HG02884 (cell line): ENCODE measurements around the gene RFT1.

Source experiments
- ATAC-seq: cut with Tn5 transposase; IDR thresholded peaks from one replicate; pipeline ENCODE4 v1.9.1; 2021; ENCODE audit warnings: mild to moderate bottlenecking, moderate library complexity; ENCODE audit not compliant: unreplicated experiment

RFT1 gene

DNA sequence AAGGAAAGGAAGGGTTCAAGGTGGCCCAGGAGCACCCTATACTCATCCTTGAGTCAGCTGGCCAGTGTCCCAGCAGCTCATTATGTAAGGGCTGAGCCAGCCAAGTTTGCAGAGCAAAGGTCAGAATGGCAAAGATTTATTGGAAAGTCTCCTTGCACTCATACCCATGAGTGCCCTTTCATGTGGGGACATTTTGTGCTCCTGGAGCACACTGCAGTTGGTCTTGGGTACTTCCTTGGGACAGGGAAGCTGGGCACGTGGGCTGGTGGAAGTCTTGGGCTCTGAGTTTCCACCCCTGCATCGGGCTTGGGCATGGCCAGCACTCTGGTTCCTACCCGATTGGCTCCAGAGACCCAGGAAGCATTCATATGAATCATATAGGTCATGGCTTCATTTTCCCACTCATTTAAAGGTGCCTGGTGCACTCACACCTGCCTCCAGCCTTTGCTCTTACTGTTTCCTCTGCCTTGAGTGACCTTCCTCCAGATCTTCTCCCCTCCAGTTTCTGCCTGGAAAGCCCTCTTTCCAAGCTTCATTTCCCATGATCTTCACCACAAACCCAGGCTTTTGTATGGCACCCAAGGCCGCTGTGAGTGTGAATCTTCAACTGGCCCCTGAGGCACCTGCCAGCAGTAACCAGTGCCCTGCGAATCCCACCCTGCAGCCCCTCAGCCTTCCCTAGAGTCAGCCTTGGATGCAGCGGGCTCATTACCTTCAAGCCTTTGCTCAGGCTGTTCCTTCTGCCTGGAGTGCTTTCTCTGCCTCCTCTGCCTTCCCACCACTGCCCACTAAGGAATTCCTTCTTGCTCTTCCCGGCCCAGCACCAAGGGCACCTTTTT is 20.2 kb upstream of the RFT1 start:
- no peak for ATAC-seq

DNA sequence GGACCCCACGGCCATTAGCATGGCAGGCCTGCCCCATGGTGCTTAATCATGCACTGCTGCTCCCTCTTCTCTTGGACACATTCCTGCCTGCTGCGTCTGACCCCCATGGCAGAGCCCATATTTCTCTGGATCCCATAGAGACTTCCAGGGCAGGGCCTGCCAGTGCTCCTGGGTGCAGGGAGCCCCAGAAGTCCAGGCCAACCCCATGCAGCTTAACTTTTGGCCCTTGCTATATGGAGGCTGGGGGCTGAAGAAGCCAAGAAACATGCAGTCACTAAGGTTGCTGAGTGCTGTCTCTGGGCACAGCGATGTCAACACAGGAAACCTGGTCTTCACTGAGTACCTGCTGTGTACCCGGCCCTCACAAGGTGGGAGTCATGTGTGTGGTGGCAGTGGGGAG is 19.5 kb upstream of the RFT1 start:
- no peak for ATAC-seq

DNA sequence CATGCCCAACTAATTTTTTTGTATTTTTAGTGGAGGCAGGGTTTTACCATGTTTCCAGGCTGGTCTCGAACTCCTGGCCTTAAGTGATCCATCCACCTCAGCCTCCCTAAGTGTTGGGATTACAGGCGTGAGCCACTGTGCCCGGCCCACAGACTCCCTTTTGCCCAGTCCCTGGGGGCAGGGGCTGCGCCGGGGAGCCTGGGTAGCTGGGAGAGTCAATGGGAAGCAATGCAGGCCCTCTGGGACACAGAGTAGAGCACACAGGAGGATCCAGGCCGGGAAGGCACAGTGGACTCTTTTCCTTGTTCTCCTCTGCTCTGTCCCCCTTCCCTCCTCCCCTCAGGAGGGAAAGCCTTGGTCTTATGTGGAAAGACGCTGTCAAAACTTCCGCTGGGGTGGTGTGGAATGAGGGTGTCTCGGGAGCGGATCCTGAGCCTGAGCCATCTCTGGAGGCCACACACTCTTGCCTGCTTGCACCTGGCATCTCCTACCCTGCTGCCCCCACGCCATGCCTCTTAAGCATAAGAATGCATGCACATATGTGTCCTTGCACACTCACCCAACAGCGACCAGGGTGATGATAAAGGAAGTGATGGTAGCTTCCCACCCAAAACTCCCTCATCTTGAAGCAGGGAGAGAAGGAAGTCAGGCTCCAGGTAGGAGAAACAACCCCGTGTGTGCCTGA is 18.9 kb upstream of the RFT1 start:
- ATAC-seq: no peak

DNA sequence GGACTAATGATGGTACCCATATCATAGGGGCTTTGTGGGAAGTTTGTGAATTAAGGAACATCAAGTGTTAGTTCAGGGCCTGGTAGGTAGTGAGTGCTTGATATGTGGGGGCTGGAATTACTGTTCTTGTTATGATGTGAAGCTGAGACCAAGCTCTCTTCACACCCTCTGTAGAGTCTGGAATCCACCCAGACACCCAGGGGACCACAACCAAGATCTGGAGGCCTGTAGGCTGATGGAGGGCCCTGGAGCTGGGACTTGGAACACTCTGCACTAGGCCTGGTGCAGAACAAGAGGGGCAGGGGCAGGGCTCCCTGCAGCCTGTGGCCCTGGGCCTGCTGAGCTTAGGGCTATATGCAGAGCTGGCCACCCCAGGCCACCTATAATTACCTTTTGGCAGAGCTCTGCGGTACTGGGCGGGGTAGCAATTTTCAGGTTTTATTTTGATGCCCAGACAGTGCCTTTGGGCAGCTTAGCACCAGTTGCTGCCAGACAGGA is 17.7 kb upstream of the RFT1 start:
- no peak for ATAC-seq

DNA sequence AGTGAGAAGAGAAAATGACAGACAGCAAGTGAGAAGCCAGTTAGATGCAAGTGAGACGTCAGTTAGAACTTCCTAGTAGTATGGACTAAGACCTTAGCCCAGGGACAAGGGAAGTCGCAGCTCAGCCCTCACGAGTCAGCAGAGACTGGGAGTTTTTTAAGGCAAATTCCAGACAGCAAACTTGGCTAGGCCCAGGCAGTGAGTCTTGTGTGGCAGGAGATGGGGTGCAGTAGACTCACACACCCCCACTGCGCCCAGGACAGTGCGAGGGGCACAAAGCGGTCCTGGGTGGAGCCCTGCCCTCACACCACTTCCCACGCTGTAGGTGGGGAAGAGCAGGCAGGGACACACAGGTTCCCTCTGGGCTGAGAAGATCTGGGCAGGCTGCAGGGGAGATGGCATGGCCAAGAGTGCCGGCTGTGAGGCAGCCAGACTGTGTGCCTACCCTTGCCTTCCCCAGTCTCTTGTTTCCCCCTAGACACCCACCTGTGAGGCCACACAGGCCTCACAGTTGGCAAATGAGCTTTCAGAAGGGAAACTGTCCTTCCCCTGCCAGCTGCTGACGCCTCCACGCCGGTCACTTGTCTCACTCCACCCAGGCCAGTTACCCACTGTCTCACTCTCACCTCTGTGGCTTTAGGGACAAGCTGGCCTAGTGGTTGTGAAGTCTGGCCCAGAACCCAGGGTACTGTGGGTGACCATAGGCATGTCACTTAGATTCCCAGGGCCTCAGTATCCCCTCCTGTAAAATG is 17.1 kb upstream of the RFT1 start:
- ATAC-seq: no peak

DNA sequence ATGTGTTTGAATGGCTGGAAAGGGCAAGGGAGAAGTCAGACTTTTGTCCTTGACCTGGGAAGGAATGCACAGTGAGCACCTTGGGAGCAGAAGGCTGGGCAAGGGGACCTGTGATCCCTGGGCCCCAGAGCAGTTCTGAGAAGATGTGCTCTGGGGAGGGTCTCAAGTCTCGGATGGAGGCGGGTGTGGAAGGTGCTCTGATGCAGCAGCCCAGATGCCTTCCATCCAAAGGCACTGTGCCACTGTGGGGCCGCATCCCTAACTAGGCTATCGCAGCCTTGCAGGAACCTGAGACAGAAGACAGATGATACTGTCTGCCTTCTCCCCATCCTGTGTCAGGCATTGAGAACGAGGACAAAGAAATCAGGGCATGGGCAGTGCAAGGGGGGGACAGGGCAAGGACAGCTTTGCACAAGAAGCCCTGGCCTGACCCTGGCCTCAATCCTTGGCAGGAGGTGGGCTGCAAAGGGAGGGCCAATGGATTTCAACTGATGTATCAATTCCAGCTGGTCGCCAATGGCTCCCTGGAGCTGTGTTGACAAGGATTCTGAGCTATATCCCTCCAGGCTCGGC is 16.2 kb upstream of the RFT1 start:
- no peak for ATAC-seq

DNA sequence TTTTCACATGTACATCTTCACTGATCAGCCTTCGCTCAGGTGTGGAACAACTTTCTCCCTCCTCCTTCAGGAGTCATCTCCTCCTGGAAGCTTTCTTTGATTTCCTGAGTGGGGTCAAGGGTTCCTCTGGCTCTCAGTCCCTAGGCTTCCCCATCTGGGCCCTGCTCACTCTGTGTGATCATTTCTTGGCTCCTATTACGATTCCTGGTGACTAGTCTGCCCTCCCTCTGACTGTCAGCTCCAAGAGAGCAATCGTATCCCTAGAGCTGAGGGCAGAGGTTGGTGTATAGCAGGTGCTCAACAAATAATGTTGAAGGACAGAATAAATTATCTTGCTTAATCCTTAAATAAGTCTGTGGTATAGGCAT is 15.5 kb upstream of the RFT1 start:
- ATAC-seq: no peak

DNA sequence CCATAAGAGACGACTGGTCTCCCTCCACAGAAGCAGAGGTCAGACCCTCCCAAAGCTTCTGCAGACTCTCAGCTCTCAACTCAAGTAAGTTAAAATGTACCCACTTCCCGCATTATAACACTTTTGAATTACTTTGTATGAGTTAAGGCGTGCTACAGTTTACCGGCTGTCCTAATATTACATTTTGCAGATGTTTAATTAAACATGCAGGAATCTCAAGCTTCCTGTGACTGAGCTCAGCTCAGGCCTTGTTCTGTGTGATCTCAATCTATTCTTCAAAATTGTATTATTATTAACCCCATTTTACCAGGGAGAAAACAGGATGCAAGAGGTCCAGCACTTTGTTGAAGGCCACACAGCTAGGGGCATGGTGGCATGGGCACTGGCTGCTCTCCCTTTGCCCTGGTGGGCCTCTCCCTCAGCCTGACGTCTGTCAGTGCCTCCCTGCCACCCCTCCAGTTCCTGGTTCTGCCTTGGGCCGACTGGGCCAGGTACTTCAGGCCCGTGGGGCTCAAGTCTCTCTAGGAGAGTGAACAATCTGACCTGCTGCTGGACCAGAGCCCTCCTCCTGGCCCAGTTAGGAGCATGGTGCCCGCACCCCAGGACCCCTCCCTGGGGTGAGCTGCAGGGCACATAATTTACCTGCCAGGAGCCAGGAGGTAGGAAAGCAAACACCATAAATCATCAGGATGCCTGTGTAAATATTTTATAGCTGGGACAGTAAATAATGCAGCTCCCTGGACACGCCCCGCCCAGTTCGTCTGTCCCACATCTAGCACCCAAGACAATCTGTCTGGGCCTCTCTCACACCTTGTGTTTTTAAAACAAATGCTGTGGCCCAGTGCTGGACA is 14.9 kb upstream of the RFT1 start:
- ATAC-seq: no peak

DNA sequence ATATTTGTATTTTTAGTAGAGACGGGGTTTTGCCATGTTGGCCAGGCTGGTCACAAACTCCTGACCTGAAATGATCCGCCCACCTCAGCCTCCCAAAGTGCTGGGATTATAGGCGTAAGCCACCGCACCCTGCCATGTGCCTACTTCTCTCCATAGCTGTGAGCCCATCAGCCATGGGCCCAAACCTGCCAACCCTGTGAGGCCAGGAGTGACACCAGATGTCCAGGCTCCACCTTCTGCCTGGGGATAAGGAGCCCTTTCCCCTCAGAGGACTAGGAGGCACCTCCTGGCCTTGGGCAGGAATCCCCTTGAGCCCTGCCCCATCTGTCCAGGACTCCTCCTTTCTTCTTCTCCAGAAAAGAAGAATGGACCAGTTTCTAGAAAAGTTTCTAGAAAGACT is 14.2 kb upstream of the RFT1 start:
- no peak for ATAC-seq

DNA sequence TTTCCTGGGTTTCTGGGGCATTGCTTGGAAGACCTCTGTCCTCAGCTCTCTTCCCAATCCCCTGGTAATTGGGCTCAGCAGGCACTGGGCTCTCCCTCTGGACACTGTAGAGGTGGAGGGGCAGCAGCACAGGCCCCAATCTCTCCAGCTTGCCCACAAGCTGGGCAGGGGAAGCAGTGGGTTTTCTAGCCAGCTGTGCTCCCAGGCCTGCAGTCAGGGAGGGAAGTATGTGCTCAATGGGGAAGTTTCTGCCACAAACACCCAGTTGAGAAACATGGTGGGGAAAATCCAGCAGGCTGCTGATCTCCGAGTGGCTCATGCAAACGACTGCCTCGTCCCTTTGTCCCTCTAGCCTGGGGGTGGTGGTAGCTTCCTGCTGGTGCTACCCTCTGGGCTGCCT is 12.8 kb upstream of the RFT1 start:
- no peak for ATAC-seq

DNA sequence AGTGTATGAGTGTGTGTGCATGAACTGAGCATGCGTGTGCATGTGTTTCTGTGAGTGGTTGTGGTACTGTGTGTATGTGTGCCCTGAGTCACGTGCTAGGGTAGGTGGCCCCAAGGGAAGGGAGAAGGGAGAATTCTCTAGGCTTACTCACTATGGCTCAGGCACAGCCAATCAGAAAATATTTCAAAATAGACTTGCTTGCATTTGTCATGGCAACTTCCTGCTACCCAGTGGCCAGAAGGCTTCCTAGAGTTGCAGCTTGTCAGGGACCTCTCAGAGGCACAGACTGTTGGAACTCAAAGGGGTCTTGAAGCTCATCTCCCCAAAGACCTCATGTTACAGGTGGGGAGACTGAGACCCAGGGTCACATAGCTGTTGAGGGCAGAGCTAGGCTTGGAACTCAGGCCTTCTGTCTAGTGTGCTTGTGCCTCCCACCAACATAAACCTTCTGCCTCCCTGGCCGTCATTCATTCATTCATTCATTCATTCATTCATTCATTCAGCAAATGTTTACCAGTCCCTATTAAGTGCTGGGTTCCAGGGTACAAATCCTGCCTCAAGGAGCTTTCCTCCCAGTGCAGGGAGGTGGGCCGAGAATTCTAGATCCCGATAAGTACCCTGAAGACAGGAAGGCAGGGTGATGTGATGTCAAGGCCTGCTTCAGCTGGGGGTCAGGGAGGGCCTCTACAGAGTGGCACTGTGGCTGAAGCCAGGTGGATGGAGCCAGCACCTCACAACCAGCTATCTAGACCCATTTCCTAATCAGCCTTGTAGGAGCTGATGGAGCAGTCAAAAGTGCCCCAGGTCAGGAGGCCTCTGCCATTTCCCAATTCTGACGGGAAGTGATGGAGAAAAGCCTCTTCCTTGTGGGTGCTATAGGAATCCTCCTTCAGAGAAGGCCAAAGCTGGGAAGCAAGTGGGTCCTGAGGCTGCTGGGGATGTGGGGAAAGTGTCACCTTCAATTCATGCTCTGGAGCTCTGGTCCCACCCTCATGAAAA is 10.9 kb upstream of the RFT1 start:
- ATAC-seq: no peak

DNA sequence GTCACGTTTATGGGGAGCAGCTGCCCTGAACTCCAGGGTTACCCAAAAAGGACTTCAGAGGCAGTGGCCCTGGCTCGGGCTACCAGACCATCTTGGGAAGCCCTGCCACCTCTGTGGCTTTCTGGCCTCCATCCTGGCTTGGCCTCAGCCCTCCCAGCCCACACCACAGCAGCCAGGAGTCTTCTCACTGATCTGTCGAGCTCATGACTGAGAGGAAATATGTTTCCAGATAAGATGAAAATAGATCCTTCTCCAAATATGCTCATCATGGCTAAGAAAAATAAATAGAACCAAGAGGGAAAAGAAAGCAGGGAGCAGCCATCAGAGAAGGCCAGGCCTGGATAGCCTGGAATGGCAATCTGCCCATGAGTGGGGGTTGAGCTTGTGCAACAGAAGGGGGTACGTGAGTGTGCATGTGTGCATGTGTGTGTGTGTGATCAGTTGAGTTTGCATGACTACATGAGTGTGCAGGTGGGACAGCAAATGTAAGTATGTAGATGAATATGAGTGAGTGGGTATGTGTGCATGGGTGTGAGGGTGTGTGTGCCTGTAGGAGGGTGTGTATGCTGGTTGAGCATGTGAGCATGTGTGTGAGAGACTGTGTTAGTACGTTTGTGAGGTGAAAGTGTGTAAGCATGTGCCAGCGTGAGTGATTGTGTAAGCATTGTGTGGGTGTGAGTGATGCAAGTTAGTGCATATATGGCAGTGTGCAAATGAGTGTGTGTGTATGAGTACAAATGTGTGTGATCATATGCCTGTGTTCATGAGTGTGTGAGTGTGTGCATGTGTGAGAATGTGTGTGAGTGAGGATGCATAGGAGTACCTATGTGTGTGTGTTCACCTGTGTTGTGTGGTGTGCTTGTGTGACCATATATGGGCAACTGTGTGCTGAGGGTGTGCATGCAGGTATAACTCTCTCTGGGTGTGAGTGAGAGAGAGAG is 9.9 kb upstream of the RFT1 start:
- no peak for ATAC-seq

DNA sequence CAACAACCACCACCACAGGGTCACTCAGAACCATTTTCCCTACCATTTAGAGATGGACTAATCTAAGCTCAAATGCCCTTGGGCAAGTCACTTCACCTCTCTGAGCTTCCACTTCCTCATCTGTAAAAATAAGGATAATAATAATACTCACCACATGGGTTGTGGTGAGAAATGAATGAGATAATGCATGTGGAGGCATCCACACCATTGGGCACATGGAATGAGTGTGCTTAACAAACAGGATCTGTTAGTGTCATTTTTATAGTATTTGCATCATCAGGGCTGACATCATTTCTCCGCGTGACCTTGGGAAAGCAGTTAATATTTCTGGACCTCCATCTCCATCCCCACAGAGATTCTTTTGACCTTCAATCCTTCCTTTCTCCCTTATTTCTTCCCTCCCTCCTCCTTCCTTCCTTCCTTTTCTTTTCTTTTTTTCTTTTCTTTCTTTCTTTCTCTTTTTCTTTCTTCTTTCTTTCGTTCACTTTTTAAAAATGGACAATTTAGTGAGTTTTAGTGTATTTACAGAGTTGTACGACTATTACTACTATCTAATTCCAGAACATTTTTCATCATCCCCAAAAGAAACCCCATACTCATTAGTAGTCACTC is 7.7 kb upstream of the RFT1 start:
- ATAC-seq: no peak

DNA sequence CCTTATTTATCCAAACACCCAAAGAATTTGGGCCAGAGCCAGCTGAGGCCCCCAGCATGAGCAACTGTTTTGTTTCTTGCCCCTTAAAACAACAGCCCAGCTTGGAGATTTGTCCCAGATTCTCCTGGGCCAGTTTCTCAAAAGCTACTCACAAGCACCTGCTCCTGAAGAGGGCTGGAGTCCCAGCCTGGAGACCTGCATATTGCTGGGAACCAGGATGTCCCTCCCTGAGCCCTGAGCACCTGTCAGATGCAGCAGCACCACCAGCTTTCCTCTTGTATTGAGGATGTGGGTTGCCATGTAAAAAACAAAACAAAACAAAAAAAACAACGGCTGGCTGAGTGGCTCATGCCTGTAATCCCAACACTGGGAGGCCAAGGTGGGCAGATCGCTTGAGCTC is 7.0 kb upstream of the RFT1 start:
- no peak for ATAC-seq

DNA sequence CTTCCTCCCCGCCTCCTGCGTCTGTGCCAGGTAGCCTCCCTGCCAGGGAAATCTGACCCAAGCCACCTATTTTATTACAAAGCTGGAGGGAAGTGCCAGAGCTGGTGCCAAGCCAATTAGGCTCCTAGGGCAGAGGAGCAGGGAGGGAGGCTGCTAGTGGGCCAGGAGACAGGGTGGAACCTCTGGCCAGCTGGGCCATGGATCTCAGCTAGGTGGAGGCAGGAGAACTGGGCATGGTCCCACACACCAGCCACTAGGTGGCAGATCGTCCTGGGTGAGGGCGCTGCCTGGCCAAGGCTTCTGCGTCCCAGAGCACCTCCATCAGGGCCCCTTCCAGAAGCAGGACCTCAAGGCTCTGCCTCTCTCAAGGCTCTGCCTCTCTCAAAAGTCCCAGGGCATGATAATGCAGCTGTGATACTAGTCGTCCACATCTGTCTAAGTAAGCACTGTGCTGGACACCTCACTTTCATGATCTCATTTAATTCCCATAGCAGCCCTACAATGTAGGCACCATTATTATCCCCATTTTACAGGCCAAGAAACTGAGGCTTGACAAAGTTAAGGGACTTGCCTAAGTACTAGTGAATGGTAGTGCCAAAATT is 4.5 kb upstream of the RFT1 start:
- no peak for ATAC-seq

DNA sequence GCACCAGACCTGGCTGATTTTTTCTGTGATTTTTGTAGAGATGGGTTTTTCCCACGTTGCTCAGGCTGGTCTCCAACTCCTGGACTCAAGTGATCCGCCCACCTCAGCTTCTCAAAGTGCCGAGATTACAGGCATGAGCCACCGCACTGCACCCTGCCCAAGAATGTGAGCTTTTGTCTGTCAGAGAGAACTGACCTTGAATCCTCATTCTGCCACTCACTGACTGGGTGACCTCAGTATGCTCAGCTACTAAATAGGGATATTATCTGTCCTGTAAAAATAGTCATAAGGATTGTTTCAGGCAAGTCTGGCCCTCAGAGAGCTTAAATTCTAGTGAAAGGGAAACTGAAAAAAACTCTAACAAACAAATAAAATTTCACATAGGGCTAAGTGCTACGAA is 2.1 kb upstream of the RFT1 start:
- no peak for ATAC-seq

DNA sequence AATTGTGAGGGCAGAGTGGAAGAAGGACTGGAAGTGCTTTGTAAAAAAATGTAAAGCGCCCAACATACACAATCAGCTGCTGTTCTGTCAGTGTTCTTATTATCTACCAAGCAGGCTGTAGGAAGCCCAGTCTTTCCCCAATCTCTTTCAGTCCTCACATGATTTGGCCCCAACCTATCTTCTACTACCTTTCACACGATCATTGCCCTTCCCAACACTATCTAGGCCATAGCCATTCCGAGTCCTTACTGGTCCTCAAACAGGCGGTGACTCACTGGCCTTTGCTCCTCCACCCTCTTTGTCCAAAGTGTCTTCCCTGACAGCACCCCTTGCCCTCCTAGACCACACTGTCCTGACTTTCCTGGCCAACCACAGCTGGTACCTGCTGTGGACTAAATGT is 861 bp upstream of the RFT1 start:
- no peak for ATAC-seq
